K562 (cell line): ENCODE data around the gene MRPS18B.

Experiments
- BRCA1 ChIP-seq, 2 experiments: fragments of 450-650 bp in 1 of 2; sonication (generic) in 1 of 2; formaldehyde crosslinking in 1 of 2; IDR thresholded peaks; 2 replicates each; pipeline versions ENCODE4 v1.5.0 to v1.6.1; 2017 to 2020; ENCODE audit warnings: mild to moderate bottlenecking in 1 of 2, missing genetic modification reagents in 1 of 2
- CTCF ChIP-seq, 3 experiments: IDR thresholded peaks in 2 of 3; conservative IDR thresholded peaks in 1 of 3; 2 replicates each; pipeline ENCODE4 v1.5.1; 2011 to 2012; ENCODE audit warnings: low read length in 3 of 3, mild to moderate bottlenecking in 3 of 3, control low read depth in 2 of 3, improper control_type of control experiment in 1 of 3, inconsistent platforms in 1 of 3, low read depth in 1 of 3, mixed read lengths in 1 of 3, moderate library complexity in 1 of 3; ENCODE audit not compliant: insufficient read depth in 2 of 3
- EP300 ChIP-seq: IDR thresholded peaks from 2 replicates; pipeline ENCODE4 v1.6.1; 2012; ENCODE audit warnings: low read length, improper control_type of control experiment
- EZH2 ChIP-seq: IDR thresholded peaks from 2 replicates; pipeline ENCODE4 v1.6.1; 2012; ENCODE audit warnings: low read depth, mild to moderate bottlenecking, inconsistent platforms, low read length, borderline replicate concordance
- FOXM1 ChIP-seq, 2 experiments: fragments of 450-650 bp in 1 of 2; sonication (generic) in 1 of 2; formaldehyde crosslinking in 1 of 2; IDR thresholded peaks; 2 replicates each; pipeline versions ENCODE4 v1.6.1 to v1.9.0; 2017 to 2022; ENCODE audit warnings: low read depth in 2 of 2, mild to moderate bottlenecking in 2 of 2, missing genetic modification reagents in 1 of 2, moderate library complexity in 1 of 2
- GATA2 ChIP-seq: sonication (generic); formaldehyde crosslinking; IDR thresholded peaks from 2 replicates; pipeline ENCODE4 v1.4.0; 2020; ENCODE audit warnings: mild to moderate bottlenecking, missing genetic modification reagents
- KAT8 ChIP-seq: fragments of 450-650 bp; IDR thresholded peaks from 2 replicates; pipeline ENCODE4 v1.6.1; 2016; ENCODE audit warnings: low read depth, mild to moderate bottlenecking
- MAFG ChIP-seq: fragments of 450-650 bp; conservative IDR thresholded peaks from 2 replicates; pipeline ENCODE4 v1.6.1; 2016; ENCODE audit warnings: missing genetic modification characterization, missing compliant biosample characterization
- MNT ChIP-seq, 2 experiments: fragments of 450-650 bp; conservative IDR thresholded peaks; 2 replicates each; pipeline ENCODE4 v1.6.1; 2017; ENCODE audit warnings: mild to moderate bottlenecking in 2 of 2, moderate library complexity in 2 of 2
- MTF1 ChIP-seq: fragments of 250-450 bp; sonication (Bioruptor Pico); IDR thresholded peaks from 2 replicates; pipeline ENCODE4 v1.9.0; 2021; ENCODE audit warnings: moderate library complexity, mild to moderate bottlenecking, inconsistent platforms, borderline replicate concordance
- NFIC ChIP-seq: fragments of 450-650 bp; IDR thresholded peaks from 2 replicates; pipeline ENCODE4 v1.6.1; 2017; ENCODE audit warnings: mild to moderate bottlenecking, inconsistent platforms
- SMARCC2 ChIP-seq: fragments of 450-650 bp; IDR thresholded peaks from 2 replicates; pipeline ENCODE4 v1.6.1; 2017; ENCODE audit warnings: antibody characterized with exemption, moderate library complexity, mild to moderate bottlenecking, low read depth
- TCF7L2 ChIP-seq: fragments of 150-350 bp; IDR thresholded peaks from 2 replicates; pipeline ENCODE4 v1.6.1; 2016; ENCODE audit warnings: low read depth, mild to moderate bottlenecking, low read length, moderate library complexity
- ZZZ3 ChIP-seq: fragments of 450-650 bp; IDR thresholded peaks from 2 replicates; pipeline ENCODE4 v1.6.1; 2016; ENCODE audit warnings: antibody characterized with exemption, mild to moderate bottlenecking, moderate library complexity

GRCh38 chr6:30625511-30625910, 7.9 kb downstream of the MRPS18B start:
- no peak for TF ChIP-seq GATA2
- no peak for TF ChIP-seq TCF7L2
- no peak for TF ChIP-seq NFIC
- TF ChIP-seq ZZZ3: no peak
- no peak for TF ChIP-seq KAT8
- no peak for TF ChIP-seq EZH2
- no peak for TF ChIP-seq MTF1 (CRISPR knock-in tag)
- no peak for TF ChIP-seq MAFG
- no peak for TF ChIP-seq BRCA1 (IDR thresholded peaks at IDR 0.05)
- TF ChIP-seq BRCA1 (CRISPR knock-in tag; IDR thresholded peaks at IDR 0.05): no peak
- TF ChIP-seq FOXM1 (IDR thresholded peaks at IDR 0.05; ENCODE audit: low read depth): no peak
- TF ChIP-seq FOXM1 (CRISPR knock-in tag; IDR thresholded peaks at IDR 0.05; ENCODE audit: low read depth): no peak
- TF ChIP-seq CTCF (IDR thresholded peaks at IDR 0.05 in 2 of 3, conservative IDR thresholded peaks at IDR 0.05 in 1 of 3; ENCODE audit: insufficient read depth in 2 of 3, low read depth in 1 of 3, low read length in 3 of 3): no peak
- no peak for TF ChIP-seq EP300
- TF ChIP-seq MNT (conservative IDR thresholded peaks at IDR 0.05): no peak
- no peak for TF ChIP-seq SMARCC2
